Stomach (tissue), 9 donors: ENCODE results near the gene CALN1. TPM values are rescaled to one million over a fixed set of nuclear protein-coding genes. Genes with fewer than 3 reads are reported as not detected.

Source experiments
- DNase-seq, 2 donors: peaks; one replicate each; pipeline versions ENCODE4 v3.0.0 to v3.0.0-alpha.2; 2013 to 2019
- H3K27ac ChIP-seq, 5 donors: fragments of 200-600 bp in 4 of 5; sonication (generic) in 4 of 5; one replicate each; pipeline ENCODE4 v1.5.1; 2013 to 2019; ENCODE audit warnings: mild to moderate bottlenecking in 1 of 5, moderate library complexity in 1 of 5
- H3K27me3 ChIP-seq, 3 donors: fragments of 200-600 bp; sonication (generic); one replicate each; pipeline ENCODE4 v1.5.1; 2017 to 2019; ENCODE audit warnings: mixed run types in 1 of 3
- H3K36me3 ChIP-seq, 4 donors: fragments of 200-600 bp; sonication (generic); 1 replicate in 3 of 4; 2 replicates in 1 of 4; pipeline ENCODE4 v1.5.1; 2016 to 2019
- H3K4me1 ChIP-seq, 4 donors: fragments of 200-600 bp; sonication (generic); one replicate each; pipeline ENCODE4 v1.5.1; 2016 to 2019
- H3K4me3 ChIP-seq, 4 donors: fragments of 200-600 bp; sonication (generic) in 3 of 4; one replicate each; pipeline ENCODE4 v1.5.1; 2016 to 2019; ENCODE audit warnings: mild to moderate bottlenecking in 1 of 4
- H3K9me3 ChIP-seq, 4 donors: fragments of 200-600 bp; sonication (generic); one replicate each; pipeline ENCODE4 v1.5.1; 2016 to 2019
- CTCF ChIP-seq, 7 experiments: fragments of 450-650 bp in 4 of 7; fragments of 200-600 bp in 3 of 7; sonication (generic) in 3 of 7; IDR thresholded peaks; one replicate each; pipeline ENCODE4 v1.5.1; 2016 to 2019; ENCODE audit warnings: antibody characterized with exemption in 7 of 7, control low read depth in 2 of 7, mild to moderate bottlenecking in 1 of 7
- EP300 ChIP-seq: sonication (generic); formaldehyde crosslinking; IDR thresholded peaks from one replicate; pipeline ENCODE4 v1.6.1; 2017; ENCODE audit warnings: antibody characterized with exemption
- POLR2A ChIP-seq, 4 donors: fragments of 450-650 bp; IDR thresholded peaks; one replicate each; pipeline ENCODE4 v1.6.1; 2016; ENCODE audit warnings: antibody characterized with exemption in 4 of 4, control low read depth in 2 of 4, mild to moderate bottlenecking in 1 of 4, moderate library complexity in 1 of 4
- POLR2AphosphoS5 ChIP-seq, 3 donors: sonication (generic); formaldehyde crosslinking; IDR thresholded peaks; one replicate each; pipeline ENCODE4 v1.6.1; 2016; ENCODE audit warnings: antibody characterized with exemption in 3 of 3
- whole genome bisulfite sequencing, 5 donors: extraction: QIAGEN DNeasy Blood & Tissue Kit in 3 of 5; methylation state at CpG; one replicate each; pipeline versions ENCODE4 v1.1.5 to v1.1.7; 2013 to 2018; 5-methylcytosine and 5-hydroxymethylcytosine counted together
- intact Hi-C: fragments of 100-400 bp; cut with DNase I; formaldehyde crosslinking; loops from one replicate; pipeline ENCODE4 v1.15.1; 2023; ENCODE audit warnings: low total_unique reads
- polyA plus RNA-seq, 3 donors: library from polyadenylated mRNA; stranded (reverse); fragments of 200-250 nt; gene quantifications; one replicate each; pipeline ENCODE4 v1.2.3, GENCODE V29; 2013
- total RNA-seq, 5 donors: library from RNA; depleted of rRNA; stranded (reverse); fragments of >200 nt; gene quantifications; one replicate each; pipeline versions ENCODE4 v1.1.0 to v1.2.3, GENCODE V29; 2014 to 2016
- donor health status: healthy with polysubstance abuse.
- donor health status: Bipolar disorder and iron deficiency.
- donor health status: healthy.

Gene CALN1
- total and polyA plus RNA-seq, 8 donors: under 0.01 to 51.9 (median 0.37) TPM; not detected in 5

- 84 to 93% (median 88%) methylated on average over 7 of the region's 7 CpGs for WGBS, 5 donors
- no peak overlapping the region for H3K27ac ChIP-seq
- H3K9me3 ChIP-seq: no peaks in the 10 kb centered on the region
- H3K4me1 ChIP-seq: peaks cover 0 to 7% (median 0%) of the 10 kb centered on the region in 4 donors
- H3K4me3 ChIP-seq: no peak overlapping the region
- DNase-seq: no peak
- intact Hi-C loops: no loop called here
- TF ChIP-seq EP300: no peak
- TF ChIP-seq CTCF (IDR thresholded peaks at IDR 0.05): no peak
- TF ChIP-seq POLR2AphosphoS5 (IDR thresholded peaks at IDR 0.05): no peak
- TF ChIP-seq POLR2A (IDR thresholded peaks at IDR 0.05): no peak
- no peaks in the 10 kb centered on the region for H3K36me3 ChIP-seq
- no peaks in the 10 kb centered on the region for H3K27me3 ChIP-seq
Measured at GRCh38 chr7:72438491-72438890, 26.4 kb upstream of the CALN1 start.

- H3K9me3 ChIP-seq: no peaks in the 10 kb centered on the region
- peaks cover 0 to 7% (median 0%) of the 10 kb centered on the region in 4 donors for H3K4me1 ChIP-seq
- DNase-seq: no peak
- no peaks in the 10 kb centered on the region for H3K27me3 ChIP-seq
- H3K4me3 ChIP-seq: no peak overlapping the region
- no peaks in the 10 kb centered on the region for H3K36me3 ChIP-seq
- no peak overlapping the region for H3K27ac ChIP-seq
- TF ChIP-seq EP300 (no peak), POLR2AphosphoS5 (IDR thresholded peaks at IDR 0.05) (no peak), POLR2A (IDR thresholded peaks at IDR 0.05) (no peak), CTCF (IDR thresholded peaks at IDR 0.05) (no peak)
- intact Hi-C loops: no loop called here
Measured at GRCh38 chr7:72437610-72438009, 25.5 kb upstream of the CALN1 start.

GRCh38 chr7:72437061-72437585 is 25.0 kb upstream of the CALN1 start:
- no peak for TF ChIP-seq CTCF (IDR thresholded peaks at IDR 0.05)
- TF ChIP-seq POLR2A (IDR thresholded peaks at IDR 0.05): no peak
- TF ChIP-seq EP300: no peak
- TF ChIP-seq POLR2AphosphoS5 (IDR thresholded peaks at IDR 0.05): no peak
- H3K4me3 ChIP-seq: no peak overlapping the region
- no peak overlapping the region for H3K27ac ChIP-seq
- no peak for DNase-seq
- H3K9me3 ChIP-seq: no peaks in the 10 kb centered on the region
- 86 to 94% (median 90%) methylated on average over 2 of the region's 2 CpGs for WGBS, 5 donors
- H3K27me3 ChIP-seq: no peaks in the 10 kb centered on the region
- intact Hi-C loops: no loop called here
- no peaks in the 10 kb centered on the region for H3K36me3 ChIP-seq
- H3K4me1 ChIP-seq: peaks cover 0 to 7% (median 0%) of the 10 kb centered on the region in 4 donors

- TF ChIP-seq EP300: no peak
- TF ChIP-seq POLR2A (IDR thresholded peaks at IDR 0.05): no peak
- TF ChIP-seq CTCF (IDR thresholded peaks at IDR 0.05): no peak
- no peak for TF ChIP-seq POLR2AphosphoS5 (IDR thresholded peaks at IDR 0.05)
- no peaks in the 10 kb centered on the region for H3K27me3 ChIP-seq
- H3K4me3 ChIP-seq: no peak overlapping the region
- WGBS, 5 donors: 54 to 61% (median 56%) methylated on average over 5 of the region's 5 CpGs
- no peaks in the 10 kb centered on the region for H3K36me3 ChIP-seq
- H3K9me3 ChIP-seq: no peaks in the 10 kb centered on the region
- H3K27ac ChIP-seq: no peak overlapping the region
- no peak for DNase-seq
- intact Hi-C loops: no loop called here
- H3K4me1 ChIP-seq: peaks cover 0 to 7% (median 0%) of the 10 kb centered on the region in 4 donors
Measured at GRCh38 chr7:72435925-72436480, 23.9 kb upstream of the CALN1 start.
